ENCODE measurements around the gene SLC12A7.

Gene SLC12A7

DNA sequence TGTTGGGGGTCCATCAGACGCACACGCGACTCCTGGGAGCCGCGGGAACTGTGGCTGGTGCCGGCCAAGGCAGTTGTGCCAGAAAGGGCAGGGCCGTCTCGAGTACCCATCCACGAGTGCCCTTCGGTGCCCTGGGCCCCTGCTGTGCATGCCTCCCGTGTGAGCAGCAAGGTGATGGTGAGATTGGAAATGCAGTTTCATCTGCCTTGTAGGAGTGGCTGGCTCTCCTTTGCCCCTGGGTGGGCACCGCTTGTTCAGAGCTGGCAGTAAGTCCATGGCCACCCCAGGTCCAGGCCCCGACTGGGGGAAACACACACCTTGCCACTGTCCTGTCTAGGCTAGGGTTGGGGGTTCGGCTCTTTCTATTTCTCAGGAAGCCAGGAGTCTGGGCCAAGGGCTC, 97.5 kb downstream of the SLC12A7 start:
- Histone ChIP-seq H3K27ac (no peak overlapping the region), H3K9ac (ENCODE audit: insufficient read length) (no peak overlapping the region), H3K4me3 (no peak overlapping the region), H3K9me3 (ENCODE audit: low read depth, low read length) (no peaks in the 10 kb centered on the region), H3K36me3 (ENCODE audit: insufficient read depth, low read length) (no peaks in the 10 kb centered on the region)
- DNase-seq (ENCODE audit: low read depth, low spot score) = no peak
- TF ChIP-seq FOXP2 (optimal IDR thresholded peaks at IDR 0.05; ENCODE audit: control extremely low read depth, extremely low read length, insufficient read depth) = no peak
- no peak for TF ChIP-seq EZH2 (IDR thresholded peaks at IDR 0.05)

GRCh38 chr5:1013948-1014301, 97.9 kb downstream of the SLC12A7 start:
- Histone ChIP-seq H3K27ac (no peak overlapping the region), H3K9me3 (ENCODE audit: low read depth, low read length) (no peaks in the 10 kb centered on the region), H3K9ac (ENCODE audit: insufficient read length) (no peak overlapping the region), H3K36me3 (ENCODE audit: insufficient read depth, low read length) (no peaks in the 10 kb centered on the region), H3K4me3 (no peak overlapping the region)
- TF ChIP-seq EZH2 (IDR thresholded peaks at IDR 0.05) (no peak), FOXP2 (optimal IDR thresholded peaks at IDR 0.05; ENCODE audit: control extremely low read depth, extremely low read length, insufficient read depth) (no peak), POLR2AphosphoS5 (IDR thresholded peaks at IDR 0.05; ENCODE audit: borderline replicate concordance, low read depth, low read length) (no peak)
- no peak for DNase-seq (ENCODE audit: low read depth, low spot score)

- Histone ChIP-seq H3K4me3 (no peak overlapping the region), H3K9me3 (ENCODE audit: low read depth, low read length) (no peaks in the 10 kb centered on the region), H3K9ac (ENCODE audit: insufficient read length) (no peak overlapping the region), H3K36me3 (ENCODE audit: insufficient read depth, low read length) (no peaks in the 10 kb centered on the region), H3K27ac (no peak overlapping the region)
- TF ChIP-seq FOXP2 (optimal IDR thresholded peaks at IDR 0.05; ENCODE audit: control extremely low read depth, extremely low read length, insufficient read depth) = no peak
- no peak for TF ChIP-seq EZH2 (IDR thresholded peaks at IDR 0.05)
- TF ChIP-seq POLR2AphosphoS5 (IDR thresholded peaks at IDR 0.05; ENCODE audit: borderline replicate concordance, low read depth, low read length) = no peak
- DNase-seq (ENCODE audit: low read depth, low spot score) = no peak
Observed at GRCh38 chr5:1013238-1013947, 98.5 kb downstream of the SLC12A7 start.

GRCh38 chr5:1012900-1013237, 99.0 kb downstream of the SLC12A7 start:
- Histone ChIP-seq H3K9ac (ENCODE audit: insufficient read length) (no peak overlapping the region), H3K9me3 (ENCODE audit: low read depth, low read length) (no peaks in the 10 kb centered on the region), H3K4me3 (no peak overlapping the region), H3K36me3 (ENCODE audit: insufficient read depth, low read length) (no peaks in the 10 kb centered on the region), H3K27ac (no peak overlapping the region)
- TF ChIP-seq FOXP2 (optimal IDR thresholded peaks at IDR 0.05; ENCODE audit: control extremely low read depth, extremely low read length, insufficient read depth) = no peak
- TF ChIP-seq EZH2 (IDR thresholded peaks at IDR 0.05) = no peak
- no peak for TF ChIP-seq POLR2AphosphoS5 (IDR thresholded peaks at IDR 0.05; ENCODE audit: borderline replicate concordance, low read depth, low read length)
- no peak for DNase-seq (ENCODE audit: low read depth, low spot score)

GRCh38 chr5:1012313-1012841, 99.5 kb downstream of the SLC12A7 start:
- Histone ChIP-seq H3K27ac (no peak overlapping the region), H3K4me3 (no peak overlapping the region), H3K9ac (ENCODE audit: insufficient read length) (no peak overlapping the region), H3K36me3 (ENCODE audit: insufficient read depth, low read length) (no peaks in the 10 kb centered on the region), H3K9me3 (ENCODE audit: low read depth, low read length) (no peaks in the 10 kb centered on the region)
- TF ChIP-seq POLR2AphosphoS5 (IDR thresholded peaks at IDR 0.05; ENCODE audit: borderline replicate concordance, low read depth, low read length) (no peak), EZH2 (IDR thresholded peaks at IDR 0.05) (no peak), FOXP2 (optimal IDR thresholded peaks at IDR 0.05; ENCODE audit: control extremely low read depth, extremely low read length, insufficient read depth) (no peak)
- no peak for DNase-seq (ENCODE audit: low read depth, low spot score)

GRCh38 chr5:1011741-1012312, 100.0 kb downstream of the SLC12A7 start:
- Histone ChIP-seq H3K27ac (no peak overlapping the region), H3K9ac (ENCODE audit: insufficient read length) (no peak overlapping the region), H3K36me3 (ENCODE audit: insufficient read depth, low read length) (no peaks in the 10 kb centered on the region), H3K9me3 (ENCODE audit: low read depth, low read length) (no peaks in the 10 kb centered on the region), H3K4me3 (no peak overlapping the region)
- TF ChIP-seq POLR2AphosphoS5 (IDR thresholded peaks at IDR 0.05; ENCODE audit: borderline replicate concordance, low read depth, low read length) = no peak
- TF ChIP-seq EZH2 (IDR thresholded peaks at IDR 0.05) = no peak
- no peak for TF ChIP-seq FOXP2 (optimal IDR thresholded peaks at IDR 0.05; ENCODE audit: control extremely low read depth, extremely low read length, insufficient read depth)
- no peak for DNase-seq (ENCODE audit: low read depth, low spot score)

DNA sequence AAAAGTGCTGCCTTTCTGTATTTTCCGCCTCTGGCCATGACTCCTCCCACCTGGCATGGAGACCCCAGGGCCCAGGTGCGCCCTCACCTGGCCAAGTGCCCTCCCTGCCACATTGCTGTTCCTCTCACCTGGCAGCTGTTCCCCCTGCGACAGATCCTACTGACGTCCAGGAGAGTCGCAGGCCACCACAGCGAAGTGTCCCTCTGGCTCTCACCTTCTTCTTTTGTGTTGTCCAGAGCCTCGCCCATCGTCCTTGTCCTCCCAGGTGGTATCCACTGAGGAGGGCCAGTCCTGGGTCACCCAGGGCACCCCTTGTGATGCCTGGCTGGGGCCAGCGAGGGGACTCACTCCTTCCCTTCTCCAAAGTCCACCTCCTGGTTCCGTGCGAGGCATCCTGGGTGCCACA, 100.6 kb downstream of the SLC12A7 start:
- DNase-seq (ENCODE audit: low read depth, low spot score) = no peak
- TF ChIP-seq FOXP2 (optimal IDR thresholded peaks at IDR 0.05; ENCODE audit: control extremely low read depth, extremely low read length, insufficient read depth) (no peak), POLR2AphosphoS5 (IDR thresholded peaks at IDR 0.05; ENCODE audit: borderline replicate concordance, low read depth, low read length) (no peak), EZH2 (IDR thresholded peaks at IDR 0.05) (no peak)
- H3K4me3 ChIP-seq = no peak overlapping the region
- H3K36me3 ChIP-seq (ENCODE audit: insufficient read depth, low read length) = no peaks in the 10 kb centered on the region
- no peaks in the 10 kb centered on the region for H3K9me3 ChIP-seq (ENCODE audit: low read depth, low read length)
- H3K27ac ChIP-seq = no peak overlapping the region
- no peak overlapping the region for H3K9ac ChIP-seq (ENCODE audit: insufficient read length)

DNA sequence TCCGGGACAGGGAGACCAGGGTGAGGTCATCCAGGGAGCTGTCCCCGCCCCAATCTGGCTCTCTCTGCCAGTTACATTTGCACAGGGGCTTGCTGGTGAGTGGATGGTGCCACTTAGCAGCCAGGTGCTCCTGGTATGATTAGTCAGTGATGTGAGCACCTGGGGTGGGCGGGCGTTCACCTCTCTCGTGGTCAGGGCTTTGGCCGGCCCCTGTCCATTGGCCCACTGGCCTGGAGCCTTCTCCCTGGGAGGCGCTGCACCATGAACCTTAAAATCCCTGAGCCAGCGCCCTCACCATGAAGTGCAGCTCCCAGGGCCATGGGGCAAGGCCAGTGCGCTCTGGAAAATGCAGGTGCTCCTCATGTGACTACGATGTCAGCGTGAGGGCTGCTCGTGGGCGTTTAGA, 101.2 kb downstream of the SLC12A7 start:
- no peak for DNase-seq (ENCODE audit: low read depth, low spot score)
- Histone ChIP-seq H3K9ac (ENCODE audit: insufficient read length) (no peak overlapping the region), H3K4me3 (no peak overlapping the region), H3K27ac (no peak overlapping the region), H3K36me3 (ENCODE audit: insufficient read depth, low read length) (no peaks in the 10 kb centered on the region), H3K9me3 (ENCODE audit: low read depth, low read length) (no peaks in the 10 kb centered on the region)
- TF ChIP-seq EZH2 (IDR thresholded peaks at IDR 0.05) (no peak), POLR2AphosphoS5 (IDR thresholded peaks at IDR 0.05; ENCODE audit: borderline replicate concordance, low read depth, low read length) (no peak), FOXP2 (optimal IDR thresholded peaks at IDR 0.05; ENCODE audit: control extremely low read depth, extremely low read length, insufficient read depth) (no peak)

- H3K9ac ChIP-seq (ENCODE audit: insufficient read length) = no peak overlapping the region
- no peak for DNase-seq (ENCODE audit: low read depth, low spot score)
- H3K4me3 ChIP-seq = peak overlapping the region; percentile 78; the same call in 1 of the 2 replicates
- no peak overlapping the region for H3K27ac ChIP-seq
- no peak for TF ChIP-seq EZH2 (IDR thresholded peaks at IDR 0.05)
- no peak for TF ChIP-seq POLR2AphosphoS5 (IDR thresholded peaks at IDR 0.05; ENCODE audit: borderline replicate concordance, low read depth, low read length)
- TF ChIP-seq FOXP2 (optimal IDR thresholded peaks at IDR 0.05; ENCODE audit: control extremely low read depth, extremely low read length, insufficient read depth) = no peak
- H3K36me3 ChIP-seq (ENCODE audit: insufficient read depth, low read length) = no peaks in the 10 kb centered on the region
- no peaks in the 10 kb centered on the region for H3K9me3 ChIP-seq (ENCODE audit: low read depth, low read length)
Observed at GRCh38 chr5:1010181-1010510, 101.7 kb downstream of the SLC12A7 start.

Data from SK-N-MC (cell line).